NCI-H1092 (cell line): ENCODE data around the gene EIF4E1B.

ENCODE experiments used
- DNase-seq: peaks from one replicate; lab custom pipeline; 2025; lab: John Stamatoyannopoulos, UW

Gene EIF4E1B

DNA sequence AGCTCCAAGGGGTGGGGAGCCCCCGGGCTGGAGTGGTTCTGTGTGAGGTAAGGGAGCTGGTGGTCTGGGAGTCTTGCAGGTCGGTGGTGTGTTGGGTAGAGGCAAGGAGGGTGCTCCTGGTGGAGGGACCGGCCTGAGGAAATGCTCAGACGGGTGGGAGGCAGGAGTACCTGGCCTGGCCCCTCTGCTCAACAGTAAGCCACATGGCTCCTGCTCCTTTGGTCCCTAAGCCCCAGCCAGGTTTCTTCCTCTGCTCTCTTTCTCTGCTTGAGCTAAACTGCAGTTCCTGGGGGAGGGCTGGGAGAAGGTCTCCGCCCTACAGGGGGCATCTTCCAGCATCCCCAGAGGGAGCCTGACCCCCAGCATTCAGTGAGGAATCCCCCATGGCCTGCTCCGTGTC lies 34.0 kb downstream of the EIF4E1B start:
- no peak for DNase-seq

DNA sequence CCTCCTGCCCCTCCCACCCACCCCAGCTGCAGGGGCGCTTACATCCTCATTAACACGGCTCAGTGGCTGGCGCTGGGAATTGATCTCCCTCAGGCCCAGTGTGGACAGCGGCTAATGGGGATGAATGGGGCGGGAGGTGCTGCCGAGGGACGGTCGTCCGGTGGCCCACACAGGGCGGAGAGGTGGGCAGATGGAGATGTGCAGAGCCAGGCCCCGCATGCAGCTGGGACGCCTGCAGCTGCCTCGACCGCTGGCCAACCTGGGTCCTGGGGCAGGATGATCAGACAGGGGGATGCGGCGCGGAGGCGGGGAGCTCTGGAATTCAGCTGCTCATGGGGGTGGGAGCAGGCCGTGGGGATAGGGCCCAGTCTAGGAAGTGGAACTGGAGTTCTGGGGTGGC lies 34.4 kb downstream of the EIF4E1B start:
- DNase-seq = no peak

DNA sequence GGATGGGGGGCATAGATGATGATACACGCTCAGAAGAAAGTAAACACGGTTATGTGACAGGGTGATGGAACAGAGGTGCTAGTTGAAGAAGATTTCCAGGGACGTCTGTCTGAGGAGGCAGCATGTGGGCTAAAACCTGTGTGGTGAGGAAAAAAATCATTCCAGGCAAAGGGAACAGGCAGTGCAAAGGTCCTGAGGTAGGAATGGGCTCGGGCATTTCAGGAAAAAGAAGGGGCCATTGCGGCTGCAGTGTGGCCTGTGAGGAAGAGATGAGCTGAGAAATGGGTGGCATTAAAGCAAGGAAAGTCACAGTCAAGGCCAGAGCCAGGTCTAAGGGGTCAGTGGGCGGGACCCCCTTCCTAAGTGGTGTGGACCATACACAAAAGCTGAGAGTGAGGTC lies 35.0 kb downstream of the EIF4E1B start:
- no peak for DNase-seq

DNA sequence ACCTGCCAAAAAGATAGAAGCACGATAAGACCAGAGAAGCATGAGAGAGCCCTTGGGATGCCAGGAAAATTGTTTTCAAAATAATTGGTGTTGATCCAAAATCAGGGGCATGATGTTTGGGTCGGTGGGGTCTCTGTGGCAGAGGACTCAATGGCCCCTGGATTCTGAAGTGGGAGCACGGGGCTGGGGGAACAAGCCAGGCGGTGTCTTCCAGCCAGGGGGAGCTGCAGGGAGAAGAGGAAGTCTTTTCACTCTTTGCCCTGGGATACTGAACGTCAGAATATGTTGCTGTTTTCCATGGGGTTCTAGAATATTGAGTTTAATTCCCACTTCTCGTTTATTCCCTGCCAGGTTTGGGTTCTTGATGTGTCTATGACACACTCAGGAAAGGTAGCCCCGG lies 37.2 kb downstream of the EIF4E1B start:
- DNase-seq = no peak

DNA sequence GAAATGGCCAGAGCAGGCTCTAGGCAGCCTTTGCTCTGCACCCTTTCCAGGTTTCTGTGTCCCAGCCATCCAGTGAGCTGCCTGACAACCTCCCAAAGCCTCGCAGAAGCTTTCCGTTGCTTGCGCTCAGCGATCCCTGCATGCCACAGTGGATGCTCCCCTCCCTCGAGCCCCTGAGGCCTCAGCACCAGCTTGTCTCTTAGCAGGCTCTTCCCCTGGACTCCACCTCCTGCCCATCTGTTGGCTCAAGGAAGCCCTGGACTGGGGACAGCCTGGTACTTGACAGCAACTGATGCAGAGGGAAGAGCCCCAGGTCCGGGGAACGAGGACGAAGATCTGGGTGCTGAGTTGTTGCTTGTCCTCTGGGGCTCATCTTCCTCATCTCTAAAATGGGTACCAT lies 40.0 kb downstream of the EIF4E1B start:
- no peak for DNase-seq

- no peak for DNase-seq
Measured at GRCh38 chr5:176671399-176671798, 40.9 kb downstream of the EIF4E1B start.

GRCh38 chr5:176671890-176672747 lies 41.6 kb downstream of the EIF4E1B start:
- DNase-seq = no peak

DNA sequence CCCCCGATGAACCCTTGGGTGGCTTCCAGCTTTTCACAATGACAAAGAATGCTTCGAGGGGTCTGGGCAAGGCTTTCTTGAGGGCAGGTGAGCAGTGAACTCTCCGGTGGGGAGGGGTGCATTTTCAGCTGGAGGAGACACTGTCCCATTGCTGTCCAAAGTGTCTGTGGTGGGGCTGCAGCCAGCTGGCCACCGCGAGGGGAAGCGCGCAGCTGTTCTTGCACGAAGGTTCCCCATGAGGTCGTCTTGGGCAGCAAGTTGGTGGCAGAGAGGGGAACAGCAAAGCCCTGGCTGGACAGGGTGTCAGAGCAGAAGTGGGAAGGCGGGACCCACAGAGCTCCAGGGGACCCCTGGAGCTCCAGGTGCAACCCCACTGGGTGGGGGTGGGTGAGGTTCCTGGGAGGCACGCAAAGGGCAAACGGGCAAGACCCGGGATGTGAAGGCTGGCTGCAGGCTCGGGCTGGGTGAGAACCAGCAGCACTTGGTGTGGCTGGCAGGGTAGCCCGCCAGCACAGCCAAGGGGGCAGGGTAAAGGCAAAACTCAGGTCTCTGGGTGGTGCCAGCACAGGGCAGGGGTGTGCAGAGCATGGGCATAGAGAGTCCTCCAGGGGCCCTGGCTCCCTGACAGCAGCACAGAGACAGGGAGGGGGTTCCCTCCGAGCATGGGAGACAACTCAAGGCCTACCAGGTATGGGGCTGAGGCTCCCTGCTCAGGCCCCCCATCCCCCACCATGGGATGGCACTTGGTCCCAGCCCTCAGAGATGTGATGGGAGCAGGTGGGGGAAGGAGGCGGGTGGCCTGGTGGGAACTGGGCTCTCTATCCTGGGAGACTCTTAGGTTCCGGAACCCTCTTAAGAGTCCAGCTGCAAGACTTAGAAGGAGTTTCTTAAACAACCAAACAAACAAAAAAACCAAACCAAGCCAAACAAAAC lies 43.4 kb downstream of the EIF4E1B start:
- DNase-seq = no peak

GRCh38 chr5:176674799-176675198 lies 44.3 kb downstream of the EIF4E1B start:
- DNase-seq = no peak

GRCh38 chr5:176675676-176676360 lies 45.3 kb downstream of the EIF4E1B start:
- no peak for DNase-seq

GRCh38 chr5:176676361-176676824 lies 45.9 kb downstream of the EIF4E1B start:
- no peak for DNase-seq

- no peak for DNase-seq
Measured at GRCh38 chr5:176677209-176677939, 46.9 kb downstream of the EIF4E1B start.

DNA sequence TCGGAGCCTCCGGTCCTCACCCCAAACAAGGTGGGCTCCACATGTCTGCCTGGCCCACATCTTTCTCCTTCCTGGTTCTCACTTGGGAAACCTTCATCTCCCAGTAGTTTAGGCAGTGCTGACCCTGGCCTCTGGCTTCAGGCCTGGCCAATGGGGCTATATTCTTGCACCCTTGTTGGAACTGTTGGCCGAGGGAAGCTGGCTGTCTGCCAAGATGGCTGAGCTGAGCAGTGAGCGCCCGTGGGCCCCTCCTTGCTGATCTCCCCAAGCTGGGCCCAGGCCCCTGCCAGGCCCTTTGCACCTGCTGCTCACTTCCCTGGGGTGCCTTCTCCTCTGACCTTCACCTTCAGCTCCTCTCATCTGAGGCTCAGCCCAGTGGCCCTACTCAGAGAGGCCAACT lies 48.1 kb downstream of the EIF4E1B start:
- DNase-seq = no peak

GRCh38 chr5:176679365-176680225 lies 49.1 kb downstream of the EIF4E1B start:
- no peak for DNase-seq

DNA sequence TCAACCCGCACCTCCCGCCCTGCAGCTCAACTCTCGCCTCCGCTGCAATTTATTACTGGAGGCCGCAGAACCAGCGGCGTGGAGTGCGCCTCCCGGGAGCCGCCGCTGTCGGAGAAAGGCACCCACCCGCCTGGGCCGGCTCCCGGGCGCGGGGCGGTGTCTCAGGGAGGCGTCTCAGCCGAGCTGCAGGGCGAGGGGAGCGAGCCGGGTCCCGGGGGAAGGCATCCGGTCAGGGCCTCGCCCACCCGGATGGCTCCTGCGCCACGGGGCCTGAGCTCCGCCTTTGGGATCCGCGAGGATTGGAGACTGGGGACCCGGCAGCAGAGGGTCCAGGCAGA lies 49.7 kb downstream of the EIF4E1B start:
- DNase-seq = no peak

DNA sequence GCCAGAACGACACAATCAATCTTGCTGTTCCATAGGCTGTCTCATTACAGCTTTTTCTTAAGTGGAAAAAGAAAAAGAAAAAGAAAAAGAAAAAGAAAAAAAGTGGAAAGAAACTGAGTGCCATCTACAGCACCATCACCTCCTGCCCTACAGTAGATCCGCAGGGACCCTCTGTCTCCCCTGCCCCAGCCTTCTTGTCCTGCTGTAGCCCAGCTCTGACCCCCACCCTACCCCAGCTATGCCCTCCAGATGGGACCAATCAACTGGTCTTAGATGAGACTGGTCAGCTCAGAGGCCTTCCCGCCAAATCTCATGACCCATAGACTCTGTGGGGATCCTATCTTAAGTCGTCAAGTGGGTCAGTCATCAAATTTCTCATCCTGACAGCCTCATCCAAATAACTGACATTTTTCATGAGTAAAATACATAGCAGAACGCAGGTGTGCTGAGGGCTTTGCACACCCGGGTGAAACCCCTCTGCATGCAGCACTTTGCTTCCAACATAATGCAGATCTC lies 51.6 kb downstream of the EIF4E1B start:
- DNase-seq = no peak

DNA sequence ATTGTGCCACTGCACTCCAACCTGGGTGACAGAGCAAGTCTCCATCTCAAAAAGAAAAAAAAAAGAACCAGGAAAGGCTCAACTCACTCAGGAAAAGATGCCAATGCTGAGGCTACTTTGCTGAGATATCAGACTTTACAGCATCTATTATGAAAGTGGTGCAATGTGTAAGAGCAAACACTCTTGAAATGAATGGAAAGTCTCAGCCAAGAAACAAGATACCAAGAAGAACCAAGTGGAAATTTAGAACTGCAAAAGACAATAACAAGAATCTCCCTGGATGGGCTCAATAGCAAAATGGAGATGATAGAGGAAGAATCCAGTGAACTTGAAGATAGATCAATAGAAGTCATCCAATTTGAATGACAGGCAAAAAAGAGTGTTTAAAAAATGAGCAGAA lies 54.5 kb downstream of the EIF4E1B start:
- no peak for DNase-seq

- DNase-seq = no peak
Measured at GRCh38 chr5:176687247-176687646, 56.8 kb downstream of the EIF4E1B start.

DNA sequence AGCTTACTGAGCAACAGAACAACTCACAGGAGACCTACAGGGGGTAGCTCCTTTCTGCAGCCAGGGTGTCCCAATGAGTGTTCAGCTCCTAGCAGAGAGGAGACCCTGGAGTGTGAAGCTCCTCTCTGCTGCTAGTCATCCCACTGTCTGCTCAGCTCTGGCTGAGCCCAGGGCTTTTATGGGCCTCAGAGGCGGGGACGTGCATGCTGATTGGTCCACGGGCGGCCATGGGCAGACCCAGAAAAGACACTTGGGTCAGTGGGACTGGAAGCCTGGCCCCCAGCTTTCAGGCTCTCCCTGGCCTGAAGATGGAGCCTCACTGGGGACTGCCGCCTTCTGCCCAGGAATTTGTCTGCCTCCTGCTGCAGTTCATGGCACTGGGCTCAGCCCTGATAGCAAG lies 57.4 kb downstream of the EIF4E1B start:
- no peak for DNase-seq

DNA sequence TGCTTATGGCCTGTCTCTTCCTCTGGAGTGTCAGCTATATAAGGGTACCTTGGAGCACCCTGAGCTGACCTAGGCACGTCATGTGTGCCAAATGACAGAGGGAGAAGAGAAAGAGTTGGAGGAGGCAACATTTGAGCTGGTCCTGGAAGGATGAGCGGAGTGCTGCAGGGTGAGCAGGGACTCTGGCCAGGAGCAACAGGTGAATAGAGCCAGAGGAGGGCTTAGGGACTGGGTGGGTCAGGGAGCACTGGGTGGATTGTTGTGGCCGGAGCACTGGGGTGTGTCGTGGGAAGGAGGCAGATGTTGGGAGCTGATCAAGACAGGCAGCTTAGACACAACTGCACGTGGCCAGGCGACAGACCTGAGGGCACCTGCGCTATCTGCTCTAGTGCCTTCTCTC lies 60.4 kb downstream of the EIF4E1B start:
- DNase-seq = no peak

DNA sequence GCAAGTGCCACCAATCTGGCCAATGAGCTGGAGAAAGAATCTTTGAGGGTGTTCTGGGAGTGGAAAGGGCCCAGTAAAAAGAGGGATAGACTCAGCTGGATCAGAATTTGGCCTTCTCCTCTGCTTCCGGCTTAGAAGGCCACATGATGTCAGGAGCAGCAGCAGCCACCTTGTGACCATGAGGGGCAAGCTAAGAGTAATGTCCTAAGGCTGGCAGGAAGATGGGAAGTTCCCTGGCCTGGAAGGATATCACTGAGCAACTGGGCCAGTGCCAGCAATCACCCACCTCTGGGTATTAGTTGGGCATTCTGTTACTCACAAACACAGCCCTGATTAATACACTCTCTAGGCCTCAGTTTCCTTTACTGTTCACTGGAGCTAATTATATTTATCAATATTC lies 61.0 kb downstream of the EIF4E1B start:
- no peak for DNase-seq
